Stimulated activated CD4-positive, alpha-beta T cell treated with anti-CD3 and anti-CD28 coated beads, Interleukin-4, amount 100 ng/mL, for 48 hours (primary cell): ENCODE results near the gene PTPRA.
"Not testable (repeated sequence)": the region's sequence is repeated elsewhere in the genome, so short reads cannot be mapped to it uniquely, and the experiment has no call there.

Source experiments
- DNase-seq, 2 donors: peaks; one replicate each; pipeline ENCODE4 v3.0.0-alpha.2; 2020; ENCODE audit warnings: low read depth in 2 of 2

The PTPRA gene

DNA sequence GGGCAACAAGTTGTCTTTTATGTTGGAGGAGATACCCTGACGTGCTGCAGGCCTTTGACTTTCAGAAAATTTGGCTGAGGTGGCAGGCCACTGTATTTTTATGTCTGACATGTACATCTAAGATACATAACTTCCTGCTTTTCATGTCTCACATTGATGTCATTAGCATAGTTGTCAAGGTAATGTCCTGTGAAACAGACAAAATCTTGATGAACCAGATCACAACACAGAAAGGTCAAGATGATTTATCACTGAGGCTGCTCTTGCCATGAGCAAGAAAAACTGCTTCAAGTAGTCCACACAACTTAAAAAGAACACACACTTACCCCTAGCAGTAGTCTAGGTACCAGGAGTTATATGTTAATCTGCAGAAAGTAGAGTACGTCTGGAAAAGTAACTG is 120.0 kb downstream of the PTPRA start:
- no peak for DNase-seq

GRCh38 chr20:2995796-2996195 is 122.5 kb downstream of the PTPRA start:
- no peak for DNase-seq

- DNase-seq, result no peak
These were observed 125.4 kb downstream of the PTPRA start for GRCh38 chr20:2998728-2999127.

DNA sequence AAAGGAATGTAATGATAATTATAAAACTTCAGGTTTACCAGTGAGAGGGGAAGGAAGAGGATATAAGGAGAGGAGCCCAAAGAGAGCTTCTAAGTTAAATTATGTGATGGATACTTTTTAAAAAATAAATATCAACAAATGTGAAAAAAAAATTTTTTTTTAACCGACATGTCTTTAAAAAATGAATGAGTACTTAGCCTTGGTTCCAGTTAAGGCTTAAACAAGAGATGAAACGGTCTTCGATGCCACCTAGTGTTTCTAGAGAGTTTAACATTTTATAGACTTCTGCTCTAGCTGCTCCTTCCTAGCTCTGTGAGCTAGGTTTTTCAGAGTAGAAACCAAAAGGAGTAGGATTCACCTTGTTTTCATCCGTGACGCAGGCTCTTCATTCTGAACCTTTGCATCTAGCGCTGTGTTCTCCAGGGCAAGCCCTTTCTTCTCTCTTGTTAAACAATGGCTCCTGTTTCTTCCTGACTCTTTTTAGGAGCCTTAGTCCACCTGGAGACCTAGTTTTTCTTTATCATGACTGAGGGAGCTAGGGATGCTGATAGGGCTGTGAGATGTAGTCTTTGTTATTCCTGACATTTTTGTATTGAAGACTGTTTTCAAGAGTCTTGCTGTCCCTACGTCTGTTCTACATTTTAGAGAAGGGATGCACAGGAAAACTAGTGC is 127.7 kb downstream of the PTPRA start:
- no peak for DNase-seq

DNA sequence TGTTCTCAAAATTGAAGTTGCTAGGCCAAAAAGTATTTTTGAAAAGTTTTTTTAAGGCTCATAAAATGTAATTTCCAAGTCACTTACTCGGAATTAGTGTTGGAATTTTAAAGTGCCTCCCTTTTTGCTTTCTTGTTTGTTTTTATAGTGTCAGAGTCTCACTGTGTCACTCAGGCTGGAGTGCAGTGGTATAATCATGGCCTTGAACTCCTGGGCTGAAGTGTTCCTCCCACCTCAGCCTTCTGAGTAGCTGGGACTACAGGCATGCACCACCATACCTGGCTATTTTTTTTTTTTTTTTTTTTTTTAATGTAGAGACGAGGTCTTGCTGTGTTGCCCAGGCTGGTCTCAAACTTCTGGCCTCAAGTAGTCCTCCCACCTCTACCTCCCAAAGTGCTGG is 130.1 kb downstream of the PTPRA start:
- no peak for DNase-seq

DNA sequence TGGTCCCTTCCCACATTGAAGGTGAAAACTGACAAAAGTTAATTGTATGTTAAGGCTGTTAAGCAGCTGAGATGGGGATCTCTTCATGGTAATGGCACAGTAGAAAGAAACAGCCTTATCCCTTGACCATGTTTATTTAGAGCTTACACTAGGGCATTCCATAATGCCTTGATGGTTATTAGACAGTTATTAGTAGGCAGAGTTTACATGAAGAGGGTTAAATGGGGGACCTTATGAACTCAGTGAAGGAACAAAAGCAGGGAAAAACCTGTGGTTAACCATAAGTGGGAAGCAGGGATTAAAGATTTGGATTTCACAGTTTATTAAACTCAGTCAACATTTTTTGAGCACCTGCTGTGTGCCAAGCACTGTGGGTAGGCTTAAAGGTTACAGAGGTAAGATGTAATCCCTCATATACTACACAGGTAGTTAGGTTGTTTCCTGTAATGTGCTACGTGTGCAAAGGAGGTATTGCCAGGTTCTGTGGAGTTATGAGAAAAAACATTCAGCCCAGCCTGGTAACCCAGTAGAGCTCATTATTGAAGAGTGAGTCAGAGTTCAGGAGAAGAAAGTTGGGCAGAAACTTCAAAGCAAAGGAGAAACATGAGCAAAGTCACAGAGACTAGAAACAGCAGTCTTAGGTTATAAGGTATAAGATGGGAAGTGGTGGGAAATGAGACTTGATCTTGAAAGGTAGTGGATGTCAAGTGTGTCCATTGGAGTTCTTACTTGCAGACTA is 137.9 kb downstream of the PTPRA start:
- no peak for DNase-seq

GRCh38 chr20:3011752-3012151 is 138.5 kb downstream of the PTPRA start:
- no peak for DNase-seq

DNA sequence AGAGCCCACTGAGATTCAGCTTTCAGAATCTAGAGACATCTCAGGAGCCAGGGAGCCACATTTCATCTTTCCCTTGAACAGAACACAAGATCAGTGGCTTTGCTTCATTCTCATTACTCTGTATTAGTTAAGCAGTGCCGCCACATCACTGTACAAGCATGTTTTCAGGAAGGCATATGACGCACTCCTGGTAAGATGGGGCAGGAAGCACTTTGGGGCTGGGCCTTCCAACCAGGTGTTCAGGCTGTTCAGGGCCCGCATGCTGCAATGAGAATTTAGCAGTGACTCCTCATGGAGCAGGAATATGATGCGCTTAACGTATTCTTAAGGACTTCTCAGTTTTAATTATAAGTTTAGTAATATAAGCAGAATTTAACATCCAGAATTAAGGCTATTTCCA is 140.5 kb downstream of the PTPRA start:
- no peak for DNase-seq

DNA sequence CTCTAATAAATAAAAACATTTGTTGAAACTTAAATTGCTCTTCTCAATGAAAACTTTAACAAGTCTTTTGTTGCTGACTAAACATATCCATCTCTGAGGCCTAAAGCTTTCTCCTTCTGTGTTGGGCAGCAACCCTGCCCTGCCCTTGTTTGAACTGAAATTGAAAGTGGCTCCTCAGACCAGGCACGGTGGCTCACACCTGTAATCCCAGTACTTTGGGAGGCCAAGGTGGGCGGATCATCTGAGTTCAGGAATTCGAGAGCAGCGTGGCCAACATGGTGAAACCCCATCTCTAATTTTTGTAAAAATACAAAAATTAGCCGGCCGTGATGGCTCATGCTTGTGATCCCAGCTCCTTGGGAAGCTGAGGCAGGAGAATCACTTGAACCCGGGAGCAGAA is 140.9 kb downstream of the PTPRA start:
- no peak for DNase-seq

DNA sequence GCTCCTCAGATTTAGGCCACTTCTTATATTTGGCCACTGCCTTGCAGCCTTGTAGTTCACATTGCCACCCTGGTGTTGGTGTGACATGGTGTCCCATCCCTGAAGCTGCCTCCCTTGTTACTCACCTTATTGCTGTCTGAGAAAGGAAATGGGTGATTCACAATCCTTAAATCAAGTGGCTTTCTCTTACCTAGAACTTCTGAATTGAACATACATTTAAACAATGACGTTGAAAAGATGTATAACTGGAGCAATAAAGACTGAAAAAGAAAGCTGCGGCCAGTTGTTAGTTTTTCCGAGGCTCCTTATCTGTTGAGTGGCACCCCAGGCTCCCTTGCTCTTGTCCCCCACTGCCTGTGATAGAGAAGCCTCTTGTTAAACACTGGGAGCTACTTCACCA is 141.4 kb downstream of the PTPRA start:
- DNase-seq, result peak in 1 of 2 donors; percentile 48

DNA sequence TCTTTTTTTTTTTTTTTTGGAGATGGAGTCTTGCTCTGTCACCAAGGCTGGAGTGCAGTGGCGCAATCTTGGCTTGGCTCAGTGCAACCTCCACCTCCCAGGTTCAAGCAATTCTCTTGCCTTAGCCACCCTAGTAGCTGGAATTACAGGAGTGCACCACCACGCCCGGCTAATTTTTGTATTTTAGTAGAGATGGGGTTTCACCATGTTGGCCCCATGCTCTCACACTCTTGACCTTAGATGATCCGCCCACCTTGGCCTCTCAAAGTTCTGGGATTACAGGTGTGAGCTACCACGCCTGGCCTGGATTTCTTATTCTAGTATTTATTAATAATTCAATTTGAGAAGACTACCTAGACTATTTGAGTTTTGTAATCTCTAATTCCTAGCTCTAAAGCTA is 142.0 kb downstream of the PTPRA start:
- DNase-seq, result not testable (repeated sequence)

GRCh38 chr20:3021327-3021726 is 148.0 kb downstream of the PTPRA start:
- DNase-seq, result no peak

GRCh38 chr20:3021777-3022176 is 148.5 kb downstream of the PTPRA start:
- DNase-seq, result no peak

GRCh38 chr20:3022559-3023490 is 149.5 kb downstream of the PTPRA start:
- DNase-seq, result not testable (repeated sequence)

- DNase-seq, result no peak
These were observed 154.7 kb downstream of the PTPRA start for GRCh38 chr20:3027987-3028386.

DNA sequence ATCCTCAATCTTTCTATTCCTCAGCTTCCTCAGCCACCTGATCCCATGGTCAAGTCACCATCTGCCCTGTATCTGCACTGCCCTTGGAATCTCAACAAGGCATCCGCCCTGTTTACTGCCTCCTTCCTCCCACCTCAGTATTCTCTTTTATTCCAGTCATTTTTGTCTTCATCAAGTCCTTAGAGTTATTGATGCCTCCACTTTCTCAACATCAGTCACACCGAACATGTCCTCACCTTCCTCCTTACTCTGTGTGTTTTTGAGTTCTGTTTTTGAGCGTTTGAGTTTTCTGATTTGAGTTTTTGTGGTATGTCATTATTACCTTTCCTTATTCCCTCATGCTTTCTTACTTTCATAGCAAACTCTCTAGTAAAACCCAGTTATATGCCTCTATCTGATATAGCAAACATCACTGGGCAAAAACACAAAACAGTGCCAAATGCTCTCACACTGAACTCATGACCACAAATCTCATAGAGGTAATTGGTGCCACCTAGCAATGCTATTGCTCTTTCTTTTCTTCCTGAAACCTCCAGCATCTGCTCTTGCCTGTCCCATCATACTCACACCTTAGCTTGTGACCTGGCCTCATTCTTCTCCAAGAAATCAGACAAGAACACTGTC is 158.4 kb downstream of the PTPRA start:
- DNase-seq, result no peak

GRCh38 chr20:3032624-3033023 is 159.3 kb downstream of the PTPRA start:
- no peak for DNase-seq

DNA sequence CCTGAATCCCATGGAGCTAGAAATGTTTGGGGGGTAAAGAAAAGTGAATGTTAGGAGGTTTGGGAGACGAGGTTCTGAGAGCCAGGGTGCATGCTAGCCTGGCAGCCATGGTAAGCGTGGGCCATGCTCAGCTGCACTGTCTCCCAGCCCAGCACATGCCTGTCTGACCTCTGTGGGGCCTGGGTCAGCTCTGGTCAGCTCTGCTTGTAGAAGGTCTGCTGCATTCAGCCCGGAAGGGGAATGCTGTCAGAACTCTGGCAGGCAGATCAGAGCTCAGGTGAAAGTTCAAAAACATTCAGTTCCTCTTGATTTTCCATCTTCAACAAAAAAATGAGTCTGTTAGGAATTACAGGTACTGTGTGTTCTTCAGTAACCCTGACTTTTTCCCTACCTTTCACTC is 164.4 kb downstream of the PTPRA start:
- no peak for DNase-seq

DNA sequence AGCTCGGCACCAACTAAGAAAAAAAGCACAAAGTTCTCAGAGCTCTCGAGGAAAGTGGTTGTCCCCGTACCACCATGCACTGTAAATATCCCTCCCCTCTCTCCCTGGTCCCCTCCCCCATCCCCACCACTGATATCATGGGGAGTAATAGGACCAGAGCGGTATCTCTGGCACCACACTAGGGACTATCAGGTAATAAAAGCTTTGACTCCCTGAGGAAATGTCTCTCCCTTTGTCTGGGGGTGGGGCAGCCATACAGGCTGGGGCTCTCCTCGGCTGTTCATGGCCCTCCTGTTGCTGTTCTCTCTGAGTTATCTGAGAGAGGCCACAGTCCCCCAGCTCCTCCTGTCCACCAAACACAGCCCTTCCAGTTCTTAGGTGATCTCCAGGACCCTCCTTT is 165.2 kb downstream of the PTPRA start:
- no peak for DNase-seq

DNA sequence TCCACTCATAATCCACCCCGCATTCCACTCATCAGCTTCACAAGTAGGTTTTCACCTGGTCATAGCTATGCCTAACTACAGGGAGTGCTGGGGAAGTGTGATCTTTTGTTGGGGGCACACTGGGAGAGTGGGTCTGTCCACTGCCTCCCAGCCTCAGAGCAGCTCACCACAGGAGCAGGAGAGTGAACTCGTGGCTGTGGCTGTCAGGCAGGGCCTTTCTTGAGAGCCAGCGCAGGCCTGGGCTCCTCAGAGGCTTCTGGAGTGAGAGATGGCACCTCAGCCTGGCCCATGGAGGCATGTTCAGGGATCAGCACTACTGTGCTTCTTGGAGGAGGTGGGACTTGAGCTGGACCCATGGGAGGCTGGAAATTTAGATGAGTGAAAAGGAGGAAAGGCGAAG is 166.1 kb downstream of the PTPRA start:
- no peak for DNase-seq

GRCh38 chr20:3040086-3040485 is 166.8 kb downstream of the PTPRA start:
- DNase-seq, result no peak

GRCh38 chr20:3041854-3042409 is 168.7 kb downstream of the PTPRA start:
- DNase-seq, result no peak
